DOHH2 (cell line): Measurements from ENCODE around the gene RNF149.

Experiments
- H3F3A ChIP-seq: fragments of 200-600 bp; sonication (generic), shearing (Covaris generic); 2 replicates; pipeline ENCODE4 v1.6.0; 2016; ENCODE audit warnings: antibody characterized with exemption, mild to moderate bottlenecking; ENCODE audit not compliant: control insufficient read depth, insufficient read depth
- H3K27ac ChIP-seq: fragments of 200-600 bp; sonication (generic); 2 replicates; pipeline ENCODE4 v1.5.1; 2014; ENCODE audit warnings: low read depth, mild to moderate bottlenecking, low read length, moderate library complexity
- H3K27me3 ChIP-seq: fragments of 200-600 bp; sonication (generic); 2 replicates; pipeline ENCODE4 v1.6.1; 2014; ENCODE audit warnings: mild to moderate bottlenecking, low read length, mixed read lengths; ENCODE audit not compliant: control insufficient read depth
- H3K36me3 ChIP-seq: fragments of 200-600 bp; sonication (generic); 2 replicates; pipeline ENCODE4 v1.6.1; 2014; ENCODE audit warnings: mild to moderate bottlenecking, low read length, moderate library complexity, mixed read lengths; ENCODE audit not compliant: control insufficient read depth
- H3K4me1 ChIP-seq: fragments of 200-600 bp; sonication (generic); 2 replicates; pipeline ENCODE4 v1.6.1; 2014; ENCODE audit warnings: mild to moderate bottlenecking, low read length, mixed read lengths; ENCODE audit not compliant: control insufficient read depth
- H3K4me2 ChIP-seq: fragments of 200-600 bp; sonication (generic); 2 replicates; pipeline ENCODE4 v1.6.0; 2014; ENCODE audit warnings: mild to moderate bottlenecking, low read length, moderate library complexity
- H3K4me3 ChIP-seq: fragments of 200-600 bp; sonication (generic); 2 replicates; pipeline ENCODE4 v1.5.1; 2014; ENCODE audit warnings: mild to moderate bottlenecking, low read length, mixed read lengths
- H3K79me2 ChIP-seq: fragments of 200-600 bp; sonication (generic); 2 replicates; pipeline ENCODE4 v1.6.1; 2014; ENCODE audit warnings: mild to moderate bottlenecking, low read length, mixed read lengths; ENCODE audit not compliant: control insufficient read depth
- H3K9me2 ChIP-seq: fragments of 200-600 bp; sonication (generic); replicated peaks from 2 replicates; pipeline ENCODE4 v1.6.1; 2014; ENCODE audit warnings: mild to moderate bottlenecking, low read length, mixed read lengths; ENCODE audit not compliant: control insufficient read depth
- H3K9me3 ChIP-seq: fragments of 200-600 bp; sonication (generic); 2 replicates; pipeline ENCODE4 v1.6.1; 2014; ENCODE audit warnings: antibody characterized with exemption, low read length, mixed read lengths; ENCODE audit not compliant: control insufficient read depth, insufficient read depth
- H4K20me1 ChIP-seq: fragments of 200-600 bp; sonication (generic); 2 replicates; pipeline ENCODE4 v1.6.0; 2014; ENCODE audit warnings: low read depth, mild to moderate bottlenecking, antibody characterized with exemption, low read length, moderate library complexity; ENCODE audit not compliant: control insufficient read depth, insufficient read depth
- CTCF ChIP-seq: fragments of 200-600 bp; sonication (generic); IDR thresholded peaks from one replicate; pipeline ENCODE4 v1.5.1; 2014; ENCODE audit warnings: antibody characterized with exemption, mild to moderate bottlenecking, low read depth, low read length; ENCODE audit not compliant: poor library complexity, severe bottlenecking
- EZH2phosphoT487 ChIP-seq: fragments of 200-600 bp; sonication (generic); IDR thresholded peaks from 2 replicates; pipeline ENCODE4 v1.6.1; 2017; ENCODE audit warnings: borderline replicate concordance, mild to moderate bottlenecking, antibody characterized with exemption, low read length, moderate library complexity, mixed read lengths

The RNF149 gene

GRCh38 chr2:101265893-101266499, 42.5 kb downstream of the RNF149 start:
- H3K36me3 ChIP-seq, result peaks cover 93% of the 10 kb centered on the region
- no peaks in the 10 kb centered on the region for H3K9me3 ChIP-seq
- H3K4me3 ChIP-seq, result no peak overlapping the region
- H3F3A ChIP-seq, result peaks cover 11% of the 10 kb centered on the region
- no peaks in the 10 kb centered on the region for H4K20me1 ChIP-seq
- H3K27me3 ChIP-seq, result no peaks in the 10 kb centered on the region
- no peaks in the 10 kb centered on the region for H3K4me1 ChIP-seq
- H3K79me2 ChIP-seq, result peaks cover 9% of the 10 kb centered on the region
- no peak for TF ChIP-seq CTCF
- TF ChIP-seq EZH2phosphoT487, result no peak
- H3K4me2 ChIP-seq, result no peak overlapping the region
- no peak overlapping the region for H3K27ac ChIP-seq
- H3K9me2 ChIP-seq, result no peaks in the 10 kb centered on the region

- Histone ChIP-seq H3F3A (peaks cover 5% of the 10 kb centered on the region), H3K9me2 (no peaks in the 10 kb centered on the region), H3K4me1 (no peaks in the 10 kb centered on the region), H3K79me2 (peaks cover 18% of the 10 kb centered on the region), H3K4me2 (no peak overlapping the region), H3K27me3 (no peaks in the 10 kb centered on the region), H4K20me1 (no peaks in the 10 kb centered on the region), H3K27ac (no peak overlapping the region), H3K4me3 (no peak overlapping the region), H3K9me3 (no peaks in the 10 kb centered on the region), H3K36me3 (peaks cover 88% of the 10 kb centered on the region)
- TF ChIP-seq CTCF (no peak), EZH2phosphoT487 (no peak)
Observed at GRCh38 chr2:101264360-101264939, 44.1 kb downstream of the RNF149 start.

- Histone ChIP-seq H3K4me2 (no peak overlapping the region), H3K9me2 (no peaks in the 10 kb centered on the region), H3K27ac (no peak overlapping the region), H3K27me3 (no peaks in the 10 kb centered on the region), H3F3A (peaks cover 5% of the 10 kb centered on the region), H3K4me1 (no peaks in the 10 kb centered on the region), H4K20me1 (no peaks in the 10 kb centered on the region), H3K79me2 (peaks cover 29% of the 10 kb centered on the region), H3K4me3 (no peak overlapping the region), H3K36me3 (peaks cover 88% of the 10 kb centered on the region), H3K9me3 (no peaks in the 10 kb centered on the region)
- TF ChIP-seq CTCF (no peak), EZH2phosphoT487 (no peak)
Observed at GRCh38 chr2:101263377-101263800, 45.1 kb downstream of the RNF149 start.
